Measurements from ENCODE around the gene AP3S2.
"Not testable (repeated sequence)": the region's sequence is repeated elsewhere in the genome, so short reads cannot be mapped to it uniquely, and the experiment has no call there.

The AP3S2 gene

GRCh38 chr15:89903015-89903857 is 9.4 kb upstream of the AP3S2 start:
- no peak for DNase-seq (ENCODE audit: low read depth)

DNA sequence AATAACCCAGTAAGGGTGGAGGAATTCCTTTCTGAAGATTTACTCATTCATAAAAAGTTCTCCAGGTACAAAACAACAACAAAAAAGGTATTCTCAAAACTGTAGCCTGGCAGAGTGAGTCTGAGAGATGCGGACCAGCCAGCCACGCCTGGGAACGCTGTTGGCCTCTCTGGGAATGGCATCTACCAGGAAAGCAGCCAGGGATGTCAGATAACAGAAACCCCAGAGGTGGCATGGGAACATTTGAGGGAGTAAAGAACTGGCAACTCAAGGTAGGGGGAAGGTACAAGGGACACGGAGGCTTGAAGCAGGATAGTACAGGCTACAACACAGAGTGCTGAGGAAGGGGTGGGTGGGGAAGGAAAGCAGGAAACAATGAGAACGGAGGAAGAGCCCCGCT is 7.1 kb upstream of the AP3S2 start:
- no peak for DNase-seq (ENCODE audit: low read depth)

DNA sequence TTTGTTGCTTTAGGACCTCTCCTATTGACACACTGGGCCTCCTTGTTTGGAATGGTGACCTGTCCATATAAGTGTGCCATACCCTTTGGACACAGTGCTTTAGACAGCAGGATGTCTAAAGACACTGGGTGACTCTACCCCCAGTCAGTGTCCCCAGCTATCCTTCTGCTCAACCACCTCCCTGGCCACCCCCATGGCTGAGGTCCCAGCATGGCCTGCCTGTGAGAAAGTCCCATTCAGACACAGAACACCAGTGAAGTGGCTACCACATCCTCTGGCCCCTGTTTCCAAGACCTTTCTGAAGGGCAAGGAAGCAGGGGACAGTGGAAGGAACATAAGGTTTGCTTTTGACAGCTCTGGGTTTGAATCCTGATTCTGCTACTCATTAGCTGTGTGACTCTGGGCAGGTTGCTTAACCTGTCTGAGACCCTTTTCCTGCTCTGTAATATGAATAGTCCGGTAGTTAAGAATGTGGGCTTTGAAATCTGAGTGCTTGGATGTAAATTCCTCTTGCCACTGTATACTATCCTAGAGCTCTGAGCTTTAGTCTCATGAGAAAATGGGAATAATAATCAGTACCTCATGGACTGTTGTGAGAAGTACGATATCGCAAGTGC is 6.3 kb upstream of the AP3S2 start:
- no peak for DNase-seq (ENCODE audit: low read depth)

DNA sequence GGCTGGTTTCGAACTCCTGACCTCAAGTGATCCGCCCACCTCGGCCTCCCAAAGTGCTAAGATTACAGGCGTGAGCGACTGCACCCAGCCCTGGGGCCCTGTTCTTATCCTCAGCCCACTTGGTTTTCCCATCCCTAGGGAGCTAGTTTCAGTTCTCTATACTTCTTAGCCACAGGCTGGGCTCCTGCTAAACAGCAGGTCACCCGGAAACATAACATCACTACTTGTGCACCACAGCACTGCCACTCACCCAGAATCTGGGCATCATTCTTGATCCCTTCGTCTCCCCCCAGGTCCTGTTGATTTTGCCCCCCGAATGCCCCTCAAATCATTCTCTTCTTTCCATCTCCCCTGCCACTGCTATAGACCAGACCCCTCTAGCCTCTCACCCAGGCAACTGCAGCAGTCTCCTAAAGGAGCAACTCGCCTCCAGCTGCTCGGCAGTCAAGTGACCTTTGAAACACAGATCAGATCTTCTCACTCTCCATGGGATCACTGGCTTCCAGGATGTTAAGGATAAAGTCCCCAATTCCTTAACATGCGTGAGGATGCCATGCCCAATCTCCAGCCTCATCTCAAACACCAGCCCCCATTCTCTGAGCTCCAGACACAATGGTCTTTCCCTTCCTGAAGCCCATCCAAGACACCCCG is 5.6 kb upstream of the AP3S2 start:
- DNase-seq (ENCODE audit: low read depth) = no peak

- peak; percentile 23 for DNase-seq (ENCODE audit: low read depth)
Observed at GRCh38 chr15:89898614-89899294, 5.0 kb upstream of the AP3S2 start.

GRCh38 chr15:89898146-89898545 is 4.4 kb upstream of the AP3S2 start:
- DNase-seq (ENCODE audit: low read depth) = no peak

DNA sequence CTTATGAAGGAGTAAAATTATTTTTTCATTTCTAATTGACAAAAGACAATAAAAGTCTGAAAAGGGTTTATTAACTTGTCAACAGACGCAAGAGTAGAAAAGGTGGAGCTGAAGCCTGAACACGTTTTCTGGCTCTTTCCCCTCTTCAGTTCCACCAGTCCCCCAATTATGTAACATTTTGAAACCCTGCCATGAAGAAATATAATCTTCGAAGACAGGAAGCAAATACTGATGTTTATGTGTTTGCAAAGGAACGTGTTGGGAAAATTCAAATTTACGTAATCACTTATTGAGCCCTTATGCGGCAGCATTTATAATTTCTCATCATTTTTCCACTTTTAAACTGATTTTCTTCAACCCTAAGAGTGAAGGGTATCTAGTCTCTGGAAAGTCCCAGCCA is 767 bp downstream of the AP3S2 start:
- no peak for DNase-seq (ENCODE audit: low read depth)

DNA sequence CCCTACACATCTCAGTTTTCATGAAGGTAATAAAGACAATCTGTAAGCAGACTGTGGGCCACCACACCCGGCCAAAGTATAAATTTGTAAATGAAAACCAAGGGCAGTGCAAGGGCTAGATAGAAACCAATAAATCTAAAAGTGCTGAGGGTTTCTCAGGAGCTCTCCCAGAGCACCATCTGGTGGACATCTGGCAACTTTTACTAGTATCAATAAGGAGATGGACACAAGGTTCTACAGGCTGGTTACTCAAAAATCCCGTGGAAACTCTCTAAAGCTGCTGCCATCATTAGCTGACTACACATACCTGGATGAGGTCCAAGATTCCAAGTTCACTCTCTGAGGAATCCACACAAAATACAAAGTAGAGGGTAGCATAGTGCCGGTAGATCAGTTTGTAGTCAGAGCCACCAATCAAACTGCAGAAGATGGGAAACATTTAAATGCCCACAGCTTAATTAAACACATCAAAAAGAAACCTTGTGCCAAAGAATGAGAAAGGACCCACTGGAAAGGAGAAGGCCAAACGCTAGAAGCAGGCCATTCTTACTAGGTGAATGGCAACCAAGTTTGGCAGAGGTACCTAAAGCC is 5.5 kb downstream of the AP3S2 start:
- DNase-seq (ENCODE audit: low read depth) = no peak

DNA sequence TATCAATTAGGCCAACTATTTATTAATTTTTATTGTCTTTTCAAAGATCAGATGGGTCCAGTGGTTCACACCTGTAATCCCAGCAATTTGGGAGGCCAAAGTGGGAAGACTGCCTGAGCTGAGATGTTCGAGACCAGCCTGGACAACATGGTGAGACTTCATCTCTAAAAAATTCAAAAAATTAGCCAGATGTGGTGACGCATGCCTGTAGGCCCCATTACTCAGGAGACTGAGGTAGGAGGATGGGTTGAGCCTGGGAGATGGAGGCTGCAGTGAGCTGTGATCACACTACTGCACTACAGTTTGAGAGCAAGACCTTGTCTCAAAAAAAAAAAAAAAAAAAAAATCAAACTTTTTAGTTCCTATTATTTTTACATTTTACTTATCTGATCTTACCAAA is 8.2 kb downstream of the AP3S2 start:
- no peak for DNase-seq (ENCODE audit: low read depth)

DNA sequence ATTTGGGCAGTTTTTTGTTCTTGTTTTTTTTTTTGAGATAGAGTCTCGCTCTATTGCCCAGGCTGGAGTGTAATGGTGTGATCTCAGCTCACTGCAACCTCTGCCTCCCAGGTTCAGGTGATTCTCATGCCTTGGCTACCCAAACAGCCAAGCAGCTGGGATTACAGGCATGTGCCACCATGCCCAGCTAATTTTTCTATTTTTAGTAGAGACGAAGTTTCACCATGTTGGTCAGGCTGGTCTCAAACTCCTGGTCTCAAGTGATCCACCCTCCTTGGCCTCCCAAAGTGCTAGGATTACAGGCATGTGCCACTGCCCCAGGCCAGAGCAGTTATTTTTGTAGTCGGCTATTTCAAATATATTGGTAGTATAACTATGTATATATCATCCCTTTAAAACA is 8.6 kb downstream of the AP3S2 start:
- not testable (repeated sequence) for DNase-seq (ENCODE audit: low read depth)

DNA sequence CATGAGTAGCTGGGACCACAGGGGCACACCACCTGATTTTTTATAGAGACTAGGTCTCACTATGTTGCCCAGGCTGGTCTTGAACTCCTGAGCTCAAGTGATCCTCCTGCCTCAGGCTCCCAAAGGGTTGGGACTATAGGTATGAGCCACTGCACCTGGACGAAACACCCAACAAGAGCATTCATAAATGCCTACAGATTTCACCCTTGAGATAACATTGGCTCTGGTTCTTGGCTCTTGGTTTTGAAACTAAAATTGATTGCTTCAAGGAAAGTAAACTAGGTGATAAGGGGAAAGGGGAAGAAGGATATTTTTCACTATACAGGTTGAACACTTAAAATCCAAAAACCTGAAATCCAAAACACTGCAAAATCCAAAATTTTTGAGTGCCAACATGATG is 10.3 kb downstream of the AP3S2 start:
- DNase-seq (ENCODE audit: low read depth) = no peak

DNA sequence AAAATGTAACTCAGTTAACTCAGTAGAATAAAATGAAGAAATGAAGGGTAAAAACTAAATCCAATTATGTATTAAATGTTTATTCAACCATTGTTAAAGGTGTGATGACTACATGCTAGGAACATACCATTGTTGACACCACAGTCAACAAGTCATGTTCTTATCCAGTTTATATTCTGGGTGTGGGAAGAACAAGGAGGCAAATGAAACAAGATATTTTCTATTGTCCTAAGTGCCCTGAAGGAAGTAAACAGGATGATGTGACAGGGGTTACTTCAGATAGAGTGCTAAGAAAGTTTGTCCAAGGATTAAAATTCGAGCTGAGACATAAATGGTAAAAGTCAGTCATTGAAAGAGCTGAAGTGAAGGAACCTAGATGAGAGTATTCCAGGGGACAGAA is 13.1 kb downstream of the AP3S2 start:
- DNase-seq (ENCODE audit: low read depth) = no peak

GRCh38 chr15:89878323-89878722 is 15.5 kb downstream of the AP3S2 start:
- no peak for DNase-seq (ENCODE audit: low read depth)

DNA sequence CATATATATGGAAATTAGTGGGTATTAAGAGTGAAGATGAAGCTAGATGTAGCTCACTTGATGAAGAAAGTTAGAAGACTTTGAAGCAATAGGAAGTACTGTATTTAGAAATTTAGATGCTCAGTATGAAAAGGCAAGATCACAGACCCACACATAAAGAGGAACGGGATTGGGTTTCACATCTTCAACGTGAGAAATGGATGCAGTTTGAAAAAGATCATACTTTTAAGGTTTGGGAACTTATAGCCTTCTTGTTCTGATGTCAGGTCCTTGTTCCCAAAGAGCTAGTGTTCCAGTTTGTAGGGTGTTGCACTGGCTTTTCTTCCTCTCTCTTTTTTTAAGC is 16.7 kb downstream of the AP3S2 start:
- DNase-seq (ENCODE audit: low read depth) = no peak

DNA sequence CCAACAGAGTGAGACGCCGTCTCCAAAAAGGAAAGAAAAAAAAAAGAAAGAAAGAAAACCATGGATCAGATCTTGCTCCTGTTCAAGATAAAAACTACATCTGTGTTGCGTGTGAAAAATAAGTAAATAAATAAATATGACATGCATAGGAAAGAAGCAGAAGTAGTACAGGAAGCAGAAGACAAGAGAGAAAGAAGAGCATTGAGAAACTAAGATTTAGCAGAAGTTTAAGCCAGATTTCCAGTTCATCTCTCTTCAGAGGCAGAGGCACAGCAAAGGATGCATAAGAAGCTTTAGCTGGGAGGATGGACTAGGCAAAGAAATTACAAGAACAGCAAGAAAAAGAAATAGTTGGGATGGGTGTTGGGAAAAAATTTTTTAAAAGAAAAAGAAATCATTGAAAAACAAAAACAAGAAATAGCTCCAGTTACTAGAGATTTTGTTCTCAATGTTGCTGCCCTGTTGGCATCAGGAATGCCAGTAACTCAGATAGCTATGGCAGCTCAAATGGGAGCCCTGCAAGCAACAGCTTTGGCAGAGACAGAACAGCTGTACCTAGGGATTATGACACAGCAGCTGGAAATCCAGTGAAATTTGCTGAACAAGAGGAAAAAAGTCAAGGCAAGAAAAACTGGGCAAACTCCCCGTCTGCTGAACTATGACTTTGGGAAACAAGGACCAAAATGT is 17.3 kb downstream of the AP3S2 start:
- DNase-seq (ENCODE audit: low read depth) = no peak

DNA sequence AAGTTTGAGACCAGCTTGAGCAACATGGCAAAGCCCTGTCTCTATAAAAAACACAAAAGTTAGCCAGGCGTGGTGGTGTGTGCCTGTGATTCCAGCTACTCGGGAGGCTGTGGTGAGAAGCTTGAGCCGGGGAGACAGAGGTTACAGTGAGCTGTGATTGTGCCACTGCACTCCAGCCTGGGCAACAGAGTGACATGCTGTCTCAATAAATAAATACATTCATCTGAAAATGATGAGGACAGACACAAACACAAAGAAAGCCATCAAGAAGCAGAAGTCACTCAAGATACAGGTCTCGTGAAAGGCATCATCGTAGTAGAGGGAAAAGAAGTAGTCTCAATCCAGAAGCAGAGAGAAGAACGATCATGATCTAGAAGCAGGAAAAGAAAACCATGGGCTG is 18.1 kb downstream of the AP3S2 start:
- DNase-seq (ENCODE audit: low read depth) = no peak

- DNase-seq (ENCODE audit: low read depth) = peak; percentile 72
Observed at GRCh38 chr15:89874926-89875564, 18.7 kb downstream of the AP3S2 start.

DNA sequence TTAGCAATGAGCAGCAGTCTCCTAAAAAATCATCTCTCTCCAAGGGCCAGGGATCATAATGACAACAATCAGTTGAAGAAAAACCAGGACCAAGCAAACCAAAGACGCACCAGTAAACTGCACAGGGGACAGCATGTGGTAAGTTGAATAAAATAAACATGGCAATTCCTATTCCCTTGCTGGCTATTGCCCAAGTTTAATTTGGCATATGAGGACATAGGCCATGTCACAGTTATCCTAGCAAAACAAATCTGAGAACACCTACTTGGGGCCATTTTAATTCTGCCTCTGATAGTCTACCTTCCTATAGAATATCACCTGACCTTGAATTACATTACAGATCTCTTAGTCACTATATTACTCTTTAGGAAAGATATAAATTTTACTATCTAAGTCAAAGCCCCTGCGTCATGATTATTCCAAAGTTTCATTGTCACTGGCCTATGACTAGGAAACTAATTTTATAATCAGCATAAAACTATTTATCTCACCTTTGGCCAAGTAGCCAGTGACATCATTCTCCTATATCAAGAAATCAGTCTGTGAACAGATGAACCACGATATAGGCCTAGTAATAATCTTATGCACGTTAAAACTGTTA is 23.0 kb downstream of the AP3S2 start:
- no peak for DNase-seq (ENCODE audit: low read depth)

- no peak for DNase-seq (ENCODE audit: low read depth)
Observed at GRCh38 chr15:89870006-89870405, 23.8 kb downstream of the AP3S2 start.

- DNase-seq (ENCODE audit: low read depth) = not testable (repeated sequence)
Observed at GRCh38 chr15:89869490-89869889, 24.3 kb downstream of the AP3S2 start.

All from activated T-cell treated with anti-CD3 and anti-CD28 coated beads for 1 hour (primary cell).